NT2/D1 (cell line): ENCODE measurements around the gene PLCB4.

Source experiments
- YY1 ChIP-seq: IDR thresholded peaks from 2 replicates; pipeline ENCODE4 v1.6.1; 2011; ENCODE audit not compliant: insufficient read length, insufficient read depth
- ZNF274 ChIP-seq: IDR thresholded peaks from 2 replicates; pipeline ENCODE4 v1.6.1; 2011; ENCODE audit warnings: mild to moderate bottlenecking, low read depth, low read length

DNA sequence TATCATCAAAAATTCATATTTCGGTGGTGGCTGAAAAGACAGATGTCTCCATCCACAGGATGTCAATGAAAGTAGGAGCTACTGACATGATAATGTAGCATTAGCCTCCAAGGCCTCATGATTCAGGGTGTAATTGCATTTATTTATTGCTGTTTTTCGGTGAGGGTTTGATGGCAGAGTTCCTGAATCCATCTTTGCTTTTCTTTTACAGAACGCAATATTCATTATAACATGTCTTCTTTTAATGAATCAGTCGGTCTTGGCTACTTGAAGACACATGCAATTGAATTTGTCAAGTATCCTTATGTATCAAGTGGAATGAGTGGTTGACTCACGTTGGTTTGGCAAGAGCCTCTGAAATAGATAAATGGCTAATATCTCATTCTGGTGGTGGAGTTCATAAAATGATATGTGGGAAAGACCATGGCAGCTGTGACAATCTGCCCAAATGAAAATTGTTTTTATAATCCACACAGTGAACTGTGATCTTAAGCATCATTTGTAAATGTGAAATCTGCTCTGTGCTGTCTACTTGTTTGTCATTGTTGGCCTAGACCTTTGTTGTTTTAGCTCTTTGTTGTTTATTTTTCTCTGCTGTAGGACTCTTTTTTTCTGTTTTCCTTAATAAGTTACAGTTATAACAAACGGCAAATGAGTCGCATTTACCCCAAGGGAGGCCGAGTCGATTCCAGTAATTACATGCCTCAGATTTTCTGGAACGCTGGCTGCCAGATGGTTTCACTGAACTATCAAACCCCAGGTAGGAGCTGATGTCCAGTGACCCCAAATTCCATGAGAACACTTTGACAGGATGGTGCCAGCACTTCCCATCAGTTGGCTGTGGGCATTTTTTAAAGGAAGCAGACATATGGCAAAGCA lies 339.8 kb downstream of the PLCB4 start:
- TF ChIP-seq ZNF274 (no peak), YY1 (no peak)
